OCI-LY7 (cell line): ENCODE measurements around the gene BACH2. TPM values are rescaled to one million over a fixed set of nuclear protein-coding genes. Genes with fewer than 3 reads are reported as not detected.
"Not testable (repeated sequence)": the region's sequence is repeated elsewhere in the genome, so short reads cannot be mapped to it uniquely, and the experiment has no call there.

Experiments
- BruUV-seq: library from RNA; stranded (reverse); fragments of 400-500 nt; replicated peaks from 2 replicates; lab custom pipeline; 2021; lab: Mats Ljungman, UMichigan
- CTCF ChIA-PET: fragments of 300-600 bp; sonication (Branson Sonifier 250); formaldehyde crosslinking; loops from one replicate; lab custom pipeline; 2022; ENCODE audit warnings: antibody characterized with exemption; ENCODE audit not compliant: unreplicated experiment; lab: Charles Lee
- POLR2A ChIA-PET: fragments of 300-600 bp; sonication (Branson Sonifier 250); formaldehyde crosslinking; loops from one replicate; lab custom pipeline; 2022; ENCODE audit warnings: antibody characterized with exemption; lab: Charles Lee
- DNase-seq: peaks from one replicate; pipeline ENCODE4 v3.0.0-alpha.2; 2015; ENCODE audit warnings: low spot score
- H2AFZ ChIP-seq: fragments of 200-600 bp; sonication (generic), shearing (Covaris generic); 2 replicates; pipeline ENCODE4 v1.6.1; 2014; ENCODE audit warnings: mild to moderate bottlenecking, antibody characterized with exemption, low read length, moderate library complexity
- H3K27ac ChIP-seq: fragments of 200-600 bp; sonication (generic); 2 replicates; pipeline ENCODE4 v1.5.1; 2014; ENCODE audit warnings: mixed run types, low read depth, mild to moderate bottlenecking, moderate library complexity, low read length, inconsistent platforms; ENCODE audit not compliant: poor library complexity, severe bottlenecking
- H3K36me3 ChIP-seq: fragments of 200-600 bp; sonication (generic); 2 replicates; pipeline ENCODE4 v1.6.1; 2014; ENCODE audit warnings: mild to moderate bottlenecking, antibody characterized with exemption, low read length, moderate library complexity, mixed read lengths; ENCODE audit not compliant: insufficient read depth
- H3K4me1 ChIP-seq: fragments of 200-600 bp; sonication (generic); 2 replicates; pipeline ENCODE4 v1.5.1; 2014; ENCODE audit warnings: mild to moderate bottlenecking, low read length; ENCODE audit not compliant: insufficient read depth, poor library complexity, severe bottlenecking
- H3K4me2 ChIP-seq: fragments of 200-600 bp; sonication (generic); 2 replicates; pipeline ENCODE4 v1.6.1; 2014; ENCODE audit warnings: mild to moderate bottlenecking, low read length
- H3K4me3 ChIP-seq: fragments of 200-600 bp; sonication (generic); 2 replicates; pipeline ENCODE4 v1.5.1; 2014; ENCODE audit warnings: mild to moderate bottlenecking, low read depth, low read length; ENCODE audit not compliant: poor library complexity, severe bottlenecking
- H3K79me2 ChIP-seq: fragments of 200-600 bp; sonication (generic); 2 replicates; pipeline ENCODE4 v1.6.1; 2016; ENCODE audit warnings: low read depth, mild to moderate bottlenecking, low read length, moderate library complexity, mixed read lengths; ENCODE audit not compliant: insufficient read depth
- H3K9me2 ChIP-seq: fragments of 200-600 bp; sonication (generic); 2 replicates; pipeline ENCODE4 v1.6.1; 2016; ENCODE audit warnings: mild to moderate bottlenecking, low read length, mixed read lengths; ENCODE audit not compliant: insufficient read depth
- H3K9me3 ChIP-seq: fragments of 200-600 bp; sonication (generic); 2 replicates; pipeline ENCODE4 v1.6.1; 2014; ENCODE audit warnings: mild to moderate bottlenecking, mixed run types, low read length, mixed read lengths
- H4K20me1 ChIP-seq: fragments of 200-600 bp; sonication (generic); 2 replicates; pipeline ENCODE4 v1.6.1; 2014; ENCODE audit warnings: mild to moderate bottlenecking, antibody characterized with exemption, low read length, moderate library complexity, mixed read lengths; ENCODE audit not compliant: insufficient read depth
- CTCF ChIP-seq: fragments of 200-600 bp; sonication (generic); conservative IDR thresholded peaks from 2 replicates; pipeline ENCODE4 v1.5.1; 2014; ENCODE audit warnings: mild to moderate bottlenecking, antibody characterized with exemption, low read length, moderate library complexity, mixed read lengths
- EZH2phosphoT487 ChIP-seq: fragments of 200-600 bp; sonication (generic); IDR thresholded peaks from 2 replicates; pipeline ENCODE4 v1.6.1; 2018; ENCODE audit warnings: low read depth, borderline replicate concordance, mild to moderate bottlenecking, mixed run types, antibody characterized with exemption, low read length, moderate library complexity, mixed read lengths
- intact Hi-C: fragments of 100-400 bp; cut with micrococcal nuclease; formaldehyde crosslinking; loops from one replicate; pipeline ENCODE4 v1.10.0; 2022; ENCODE audit not compliant: unreplicated experiment
- total RNA-seq, 2 experiments: library from RNA; depleted of rRNA in 1 of 2; stranded (reverse); fragments of >200 nt in 1 of 2; shearing (Covaris generic) in 1 of 2; gene quantifications; 2 replicates each; pipeline ENCODE4 v1.2.3, GENCODE V29; 2014 to 2022

Gene BACH2
- total RNA-seq, 2 experiments from 2014 or later, result 92.0 to 163 TPM

DNA sequence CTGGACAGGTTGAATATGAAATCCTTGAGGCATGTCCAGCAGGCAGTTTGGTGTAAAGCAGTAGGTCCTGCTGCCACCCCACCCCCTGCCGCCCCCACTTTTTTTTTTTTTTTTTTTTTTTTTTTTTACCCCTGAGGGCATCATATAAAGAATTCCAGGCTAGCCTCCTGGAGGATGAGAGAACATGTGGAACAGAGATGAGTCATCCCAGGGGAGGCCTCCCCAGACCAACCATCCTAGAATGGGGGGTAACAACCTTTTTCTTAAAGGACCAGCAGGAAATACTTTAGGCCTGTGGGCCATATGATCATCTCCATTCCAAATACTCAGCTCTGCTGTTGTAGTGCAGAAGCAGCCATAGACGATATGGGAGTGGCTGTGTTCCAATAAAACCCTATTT lies 231.5 kb downstream of the BACH2 start:
- TF ChIP-seq CTCF, result no peak
- TF ChIP-seq EZH2phosphoT487, result no peak
- no peaks in the 10 kb centered on the region for H3K4me1 ChIP-seq
- H3K4me2 ChIP-seq, result no peak overlapping the region
- CTCF ChIA-PET, result no interaction called here
- H4K20me1 ChIP-seq, result no peaks in the 10 kb centered on the region
- no peaks in the 10 kb centered on the region for H3K9me2 ChIP-seq
- no TSS peak for BruUV-seq
- POLR2A ChIA-PET, result interaction anchor here (0.6 kb wide), 1 partner anchor 92 kb away, joined by 3 read pairs; no protein-coding TSS in a partner anchor
- H3K9me3 ChIP-seq, result no peaks in the 10 kb centered on the region
- H3K27ac ChIP-seq, result no peak overlapping the region
- no peak for DNase-seq
- intact Hi-C loops, result no loop called here
- peaks cover 91% of the 10 kb centered on the region for H3K36me3 ChIP-seq
- H2AFZ ChIP-seq, result no peak overlapping the region
- peaks cover 10% of the 10 kb centered on the region; the same call in 1 of the 2 replicates for H3K79me2 ChIP-seq
- H3K4me3 ChIP-seq, result no peak overlapping the region

GRCh38 chr6:90062667-90063066 lies 234.0 kb downstream of the BACH2 start:
- no peak overlapping the region for H3K4me2 ChIP-seq
- no peak for DNase-seq
- intact Hi-C loops, result no loop called here
- no peaks in the 10 kb centered on the region for H3K9me3 ChIP-seq
- H3K27ac ChIP-seq, result no peak overlapping the region
- H2AFZ ChIP-seq, result no peak overlapping the region
- TF ChIP-seq EZH2phosphoT487, result no peak
- TF ChIP-seq CTCF, result no peak
- BruUV-seq, result no TSS peak
- peaks cover 10% of the 10 kb centered on the region; the same call in 1 of the 2 replicates for H3K79me2 ChIP-seq
- CTCF ChIA-PET, result no interaction called here
- POLR2A ChIA-PET, result interaction anchor here (0.7 kb wide), 1 partner anchor 481 kb away, joined by 3 read pairs; no protein-coding TSS in a partner anchor
- no peaks in the 10 kb centered on the region for H3K4me1 ChIP-seq
- H3K36me3 ChIP-seq, result peaks cover 69% of the 10 kb centered on the region
- H3K9me2 ChIP-seq, result no peaks in the 10 kb centered on the region
- H4K20me1 ChIP-seq, result no peaks in the 10 kb centered on the region
- H3K4me3 ChIP-seq, result no peak overlapping the region

DNA sequence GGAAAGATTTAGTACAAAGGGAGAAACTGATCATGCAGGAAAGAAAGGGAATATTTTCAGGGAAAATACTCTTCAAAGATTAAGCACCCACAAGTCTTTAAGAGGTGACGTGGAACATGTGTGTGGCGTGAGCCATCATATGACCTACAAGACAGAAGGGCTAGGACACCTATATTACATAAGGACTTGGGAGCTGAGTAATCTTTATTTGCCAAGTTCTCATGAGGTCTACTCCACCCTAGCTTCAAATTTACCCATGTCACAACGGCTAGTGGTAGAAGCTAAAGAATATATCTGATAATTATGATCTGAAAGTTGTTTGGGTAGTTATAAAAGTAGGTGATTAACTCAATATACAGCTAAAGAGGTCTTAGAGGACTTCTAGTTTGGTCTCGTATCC lies 234.6 kb downstream of the BACH2 start:
- peaks cover 10% of the 10 kb centered on the region; the same call in 1 of the 2 replicates for H3K79me2 ChIP-seq
- intact Hi-C loops, result no loop called here

DNA sequence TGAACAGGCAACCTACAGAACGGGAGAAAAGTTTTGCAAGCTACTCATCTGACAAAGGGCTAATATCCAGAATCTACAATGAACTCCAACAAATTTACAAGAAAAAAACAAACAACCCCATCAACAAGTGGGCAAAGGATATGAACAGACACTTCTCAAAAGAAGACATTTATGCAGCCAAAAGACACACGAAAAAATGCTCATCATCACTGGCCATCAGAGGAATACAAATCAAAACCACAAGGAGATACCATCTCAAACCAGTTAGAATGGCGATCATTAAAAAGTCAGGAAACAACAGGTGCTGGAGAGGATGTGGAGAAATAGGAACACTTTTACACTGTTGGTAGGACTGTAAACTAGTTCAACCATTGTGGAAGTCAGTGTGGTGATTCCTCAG lies 237.5 kb downstream of the BACH2 start:
- POLR2A ChIA-PET, H3K9me3 ChIP-seq, H3K4me2 ChIP-seq, BruUV-seq, H3K4me1 ChIP-seq, CTCF ChIA-PET, H3K9me2 ChIP-seq, DNase-seq, H3K79me2 ChIP-seq, intact Hi-C loops, H4K20me1 ChIP-seq, H3K4me3 ChIP-seq, H2AFZ ChIP-seq, H3K27ac ChIP-seq: not testable (repeated sequence)
- H3K36me3 ChIP-seq, result peaks cover 50% of the 10 kb centered on the region

More for the DNA sequence above, 234.6 kb downstream of the BACH2 start:
- no peak for DNase-seq
- ChIA-PET POLR2A (interaction anchor here (0.6 to 1.0 kb wide), 3 partner anchors 13 to 1196 kb away, joined by 3 read pairs; no protein-coding TSS in a partner anchor), CTCF (no interaction called here)
- Histone ChIP-seq H3K9me2 (no peaks in the 10 kb centered on the region), H3K27ac (no peak overlapping the region), H3K4me3 (no peak overlapping the region), H3K36me3 (peaks cover 63% of the 10 kb centered on the region), H3K4me1 (no peaks in the 10 kb centered on the region), H3K9me3 (no peaks in the 10 kb centered on the region), H3K4me2 (no peak overlapping the region), H2AFZ (no peak overlapping the region), H4K20me1 (no peaks in the 10 kb centered on the region)
- TF ChIP-seq EZH2phosphoT487 (no peak), CTCF (no peak)
- no TSS peak for BruUV-seq
